ENCODE data around the gene SRGAP1.

GRCh38 chr12:64059685-64060084 is 215.2 kb downstream of the SRGAP1 start:
- no peak for TF ChIP-seq POLR2AphosphoS5 (IDR thresholded peaks at IDR 0.05; ENCODE audit: low read depth, low read length)
- no peak for TF ChIP-seq TAF1 (IDR thresholded peaks at IDR 0.05; ENCODE audit: borderline replicate concordance, insufficient read depth, low read length)
- TF ChIP-seq SIN3A (IDR thresholded peaks at IDR 0.05; ENCODE audit: borderline replicate concordance, insufficient read depth, low read length), result no peak
- TF ChIP-seq REST (IDR thresholded peaks at IDR 0.05; ENCODE audit: insufficient read depth in 1 of 2, low read depth in 2 of 2, low read length in 2 of 2), result no peak

All from PFSK-1 (cell line).